ENCODE measurements around the gene ERC2.
"Not testable (repeated sequence)": the region's sequence is repeated elsewhere in the genome, so short reads cannot be mapped to it uniquely, and the experiment has no call there.

GRCh38 chr3:56015374-56015773, 452.9 kb downstream of the ERC2 start:
- TF ChIP-seq CTCF (tag by site-specific recombination; IDR thresholded peaks at IDR 0.05); ZNF292 (tag by site-specific recombination; IDR thresholded peaks at IDR 0.05; ENCODE audit: borderline replicate concordance, low read depth); ZNF768 (tag by site-specific recombination; IDR thresholded peaks at IDR 0.05); ZBTB6 (tag by site-specific recombination; IDR thresholded peaks at IDR 0.05); ZBTB21 (tag by site-specific recombination; IDR thresholded peaks at IDR 0.05); ZBTB1 (tag by site-specific recombination; IDR thresholded peaks at IDR 0.05); ZEB2 (tag by site-specific recombination; IDR thresholded peaks at IDR 0.05); ZBTB7A (tag by site-specific recombination; IDR thresholded peaks at IDR 0.05; ENCODE audit: low read depth); ZBTB20 (tag by site-specific recombination; IDR thresholded peaks at IDR 0.05); YY1 (tag by site-specific recombination; IDR thresholded peaks at IDR 0.05): not testable (repeated sequence)
- TF ChIP-seq, protein P1, sequence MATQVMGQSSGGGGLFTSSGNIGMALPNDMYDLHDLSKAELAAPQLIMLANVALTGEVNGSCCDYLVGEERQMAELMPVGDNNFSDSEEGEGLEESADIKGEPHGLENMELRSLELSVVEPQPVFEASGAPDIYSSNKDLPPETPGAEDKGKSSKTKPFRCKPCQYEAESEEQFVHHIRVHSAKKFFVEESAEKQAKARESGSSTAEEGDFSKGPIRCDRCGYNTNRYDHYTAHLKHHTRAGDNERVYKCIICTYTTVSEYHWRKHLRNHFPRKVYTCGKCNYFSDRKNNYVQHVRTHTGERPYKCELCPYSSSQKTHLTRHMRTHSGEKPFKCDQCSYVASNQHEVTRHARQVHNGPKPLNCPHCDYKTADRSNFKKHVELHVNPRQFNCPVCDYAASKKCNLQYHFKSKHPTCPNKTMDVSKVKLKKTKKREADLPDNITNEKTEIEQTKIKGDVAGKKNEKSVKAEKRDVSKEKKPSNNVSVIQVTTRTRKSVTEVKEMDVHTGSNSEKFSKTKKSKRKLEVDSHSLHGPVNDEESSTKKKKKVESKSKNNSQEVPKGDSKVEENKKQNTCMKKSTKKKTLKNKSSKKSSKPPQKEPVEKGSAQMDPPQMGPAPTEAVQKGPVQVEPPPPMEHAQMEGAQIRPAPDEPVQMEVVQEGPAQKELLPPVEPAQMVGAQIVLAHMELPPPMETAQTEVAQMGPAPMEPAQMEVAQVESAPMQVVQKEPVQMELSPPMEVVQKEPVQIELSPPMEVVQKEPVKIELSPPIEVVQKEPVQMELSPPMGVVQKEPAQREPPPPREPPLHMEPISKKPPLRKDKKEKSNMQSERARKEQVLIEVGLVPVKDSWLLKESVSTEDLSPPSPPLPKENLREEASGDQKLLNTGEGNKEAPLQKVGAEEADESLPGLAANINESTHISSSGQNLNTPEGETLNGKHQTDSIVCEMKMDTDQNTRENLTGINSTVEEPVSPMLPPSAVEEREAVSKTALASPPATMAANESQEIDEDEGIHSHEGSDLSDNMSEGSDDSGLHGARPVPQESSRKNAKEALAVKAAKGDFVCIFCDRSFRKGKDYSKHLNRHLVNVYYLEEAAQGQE (tag by site-specific recombination; IDR thresholded peaks at IDR 0.05), result not testable (repeated sequence)
- TF ChIP-seq, protein P2, sequence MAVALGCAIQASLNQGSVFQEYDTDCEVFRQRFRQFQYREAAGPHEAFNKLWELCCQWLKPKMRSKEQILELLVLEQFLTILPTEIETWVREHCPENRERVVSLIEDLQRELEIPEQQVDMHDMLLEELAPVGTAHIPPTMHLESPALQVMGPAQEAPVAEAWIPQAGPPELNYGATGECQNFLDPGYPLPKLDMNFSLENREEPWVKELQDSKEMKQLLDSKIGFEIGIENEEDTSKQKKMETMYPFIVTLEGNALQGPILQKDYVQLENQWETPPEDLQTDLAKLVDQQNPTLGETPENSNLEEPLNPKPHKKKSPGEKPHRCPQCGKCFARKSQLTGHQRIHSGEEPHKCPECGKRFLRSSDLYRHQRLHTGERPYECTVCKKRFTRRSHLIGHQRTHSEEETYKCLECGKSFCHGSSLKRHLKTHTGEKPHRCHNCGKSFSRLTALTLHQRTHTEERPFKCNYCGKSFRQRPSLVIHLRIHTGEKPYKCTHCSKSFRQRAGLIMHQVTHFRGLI (tag by site-specific recombination; IDR thresholded peaks at IDR 0.05), result not testable (repeated sequence)

Data from HEK293 (cell line).